ENCODE data around the gene THUMPD3.

THUMPD3 gene

DNA sequence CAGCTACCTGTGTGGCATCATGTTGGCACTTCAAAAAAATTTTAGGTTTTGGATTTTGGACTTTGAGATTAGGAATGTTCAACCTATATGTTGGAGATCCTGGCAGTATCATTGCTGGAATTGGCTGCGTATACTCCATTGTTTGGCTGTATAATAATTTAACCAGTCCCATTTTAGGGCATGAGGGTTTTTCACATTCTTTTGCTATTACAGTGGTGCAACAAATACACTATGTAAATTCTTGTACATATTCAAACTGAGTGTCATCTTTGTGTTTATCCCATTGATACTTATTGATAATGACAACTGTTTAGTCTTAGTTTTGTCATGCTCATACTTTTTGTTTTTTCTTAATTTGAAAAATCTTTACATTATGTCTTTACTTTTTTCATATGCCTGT, 6.7 kb downstream of the THUMPD3 start:
- TF ChIP-seq, protein P1, sequence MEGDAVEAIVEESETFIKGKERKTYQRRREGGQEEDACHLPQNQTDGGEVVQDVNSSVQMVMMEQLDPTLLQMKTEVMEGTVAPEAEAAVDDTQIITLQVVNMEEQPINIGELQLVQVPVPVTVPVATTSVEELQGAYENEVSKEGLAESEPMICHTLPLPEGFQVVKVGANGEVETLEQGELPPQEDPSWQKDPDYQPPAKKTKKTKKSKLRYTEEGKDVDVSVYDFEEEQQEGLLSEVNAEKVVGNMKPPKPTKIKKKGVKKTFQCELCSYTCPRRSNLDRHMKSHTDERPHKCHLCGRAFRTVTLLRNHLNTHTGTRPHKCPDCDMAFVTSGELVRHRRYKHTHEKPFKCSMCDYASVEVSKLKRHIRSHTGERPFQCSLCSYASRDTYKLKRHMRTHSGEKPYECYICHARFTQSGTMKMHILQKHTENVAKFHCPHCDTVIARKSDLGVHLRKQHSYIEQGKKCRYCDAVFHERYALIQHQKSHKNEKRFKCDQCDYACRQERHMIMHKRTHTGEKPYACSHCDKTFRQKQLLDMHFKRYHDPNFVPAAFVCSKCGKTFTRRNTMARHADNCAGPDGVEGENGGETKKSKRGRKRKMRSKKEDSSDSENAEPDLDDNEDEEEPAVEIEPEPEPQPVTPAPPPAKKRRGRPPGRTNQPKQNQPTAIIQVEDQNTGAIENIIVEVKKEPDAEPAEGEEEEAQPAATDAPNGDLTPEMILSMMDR (IDR thresholded peaks at IDR 0.05; ENCODE audit: insufficient read depth, low read length, poor library complexity, severe bottlenecking), result no peak
- Histone ChIP-seq H3K4me3 (replicated peaks; ENCODE audit: low read depth, low read length) (no peak overlapping the region), H3K27me3 (replicated peaks; ENCODE audit: control insufficient read depth, insufficient read depth, low read length) (no peaks in the 10 kb centered on the region), H3K36me3 (ENCODE audit: control insufficient read depth, insufficient read depth, low read length) (peaks cover 8% of the 10 kb centered on the region)
- DNase-seq (ENCODE audit: extremely low read depth, insufficient read length), result no peak

GRCh38 chr3:9373465-9373864, 10.6 kb downstream of the THUMPD3 start:
- no peak for DNase-seq (ENCODE audit: extremely low read depth, insufficient read length)
- H3K36me3 ChIP-seq (ENCODE audit: control insufficient read depth, insufficient read depth, low read length), result peaks cover 10% of the 10 kb centered on the region

DNA sequence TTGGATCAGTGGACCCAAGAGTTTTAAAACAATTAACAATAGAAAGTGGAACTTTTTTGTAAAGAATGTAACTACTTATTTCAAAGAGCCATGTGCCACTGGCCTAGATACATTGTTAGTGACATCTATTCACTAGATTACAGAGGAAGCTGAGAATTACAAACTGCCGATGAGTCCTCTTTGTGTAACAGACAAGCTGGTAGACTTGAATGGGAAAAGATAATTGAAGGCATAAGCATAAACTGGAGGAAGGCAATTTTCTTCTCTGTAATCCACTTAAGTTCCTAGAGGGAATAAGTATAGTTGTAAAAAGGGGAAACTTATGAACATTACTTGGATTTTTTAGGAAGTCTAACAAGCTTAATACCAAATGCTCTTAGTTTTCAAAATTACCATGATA, 15.1 kb downstream of the THUMPD3 start:
- no peak overlapping the region for H3K4me3 ChIP-seq (replicated peaks; ENCODE audit: low read depth, low read length)
- H3K27me3 ChIP-seq (replicated peaks; ENCODE audit: control insufficient read depth, insufficient read depth, low read length), result no peaks in the 10 kb centered on the region
- TF ChIP-seq, protein P1 (IDR thresholded peaks at IDR 0.05; ENCODE audit: insufficient read depth, low read length, poor library complexity, severe bottlenecking), result no peak
- peaks cover 7% of the 10 kb centered on the region for H3K36me3 ChIP-seq (ENCODE audit: control insufficient read depth, insufficient read depth, low read length)
- no peak for DNase-seq (ENCODE audit: extremely low read depth, insufficient read length)

More at GRCh38 chr3:9373465-9373864, 10.6 kb downstream of the THUMPD3 start:
- H3K4me3 ChIP-seq (replicated peaks; ENCODE audit: low read depth, low read length), result no peak overlapping the region
- no peaks in the 10 kb centered on the region for H3K27me3 ChIP-seq (replicated peaks; ENCODE audit: control insufficient read depth, insufficient read depth, low read length)
- TF ChIP-seq, protein P1 (IDR thresholded peaks at IDR 0.05; ENCODE audit: insufficient read depth, low read length, poor library complexity, severe bottlenecking), result no peak

DNA sequence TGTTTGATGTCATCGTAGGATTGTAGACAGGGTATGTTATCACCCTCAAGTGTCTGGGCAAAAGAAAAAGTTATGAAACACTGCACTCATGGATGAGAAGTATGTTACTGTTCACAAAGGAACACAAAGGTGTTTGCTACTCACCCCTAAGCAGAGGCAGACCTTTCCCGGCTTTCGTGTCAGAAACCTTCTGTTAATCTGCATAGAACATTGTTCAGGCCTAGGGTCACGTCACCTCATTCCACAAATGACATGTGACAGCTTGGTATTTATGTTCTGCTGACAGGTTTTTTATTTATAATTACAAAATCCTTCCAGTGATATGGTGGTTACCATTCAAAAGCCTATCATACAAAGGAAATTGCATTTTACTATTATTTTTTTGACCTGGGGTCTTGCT, 16.5 kb downstream of the THUMPD3 start:
- no peak overlapping the region for H3K4me3 ChIP-seq (replicated peaks; ENCODE audit: low read depth, low read length)
- no peak for DNase-seq (ENCODE audit: extremely low read depth, insufficient read length)
- H3K36me3 ChIP-seq (ENCODE audit: control insufficient read depth, insufficient read depth, low read length), result peaks cover 9% of the 10 kb centered on the region
- TF ChIP-seq, protein P1 (IDR thresholded peaks at IDR 0.05; ENCODE audit: insufficient read depth, low read length, poor library complexity, severe bottlenecking), result no peak
- H3K27me3 ChIP-seq (replicated peaks; ENCODE audit: control insufficient read depth, insufficient read depth, low read length), result no peaks in the 10 kb centered on the region

GRCh38 chr3:9380014-9380413, 17.2 kb downstream of the THUMPD3 start:
- TF ChIP-seq, protein P1 (IDR thresholded peaks at IDR 0.05; ENCODE audit: insufficient read depth, low read length, poor library complexity, severe bottlenecking), result no peak
- Histone ChIP-seq H3K36me3 (ENCODE audit: control insufficient read depth, insufficient read depth, low read length) (peaks cover 8% of the 10 kb centered on the region), H3K27me3 (replicated peaks; ENCODE audit: control insufficient read depth, insufficient read depth, low read length) (no peaks in the 10 kb centered on the region)

More at GRCh38 chr3:9380014-9380413, 17.2 kb downstream of the THUMPD3 start:
- DNase-seq (ENCODE audit: extremely low read depth, insufficient read length), result no peak
- H3K4me3 ChIP-seq (replicated peaks; ENCODE audit: low read depth, low read length), result no peak overlapping the region

Data from GM06990 (cell line).